HepG2 (cell line): Measurements from ENCODE around the gene TSPAN2.

ENCODE experiments used
- HNF4A ChIP-seq: sonication (generic); formaldehyde crosslinking; IDR thresholded peaks from 2 replicates; pipeline ENCODE4 v1.4.0; 2020; ENCODE audit warnings: missing genetic modification reagents
- HNRNPH1 ChIP-seq: fragments of 200-400 bp; formaldehyde crosslinking; optimal IDR thresholded peaks from 2 replicates; pipeline ENCODE3; 2017; ENCODE audit warnings: mild to moderate bottlenecking, low read depth, low read length
- POLR2A ChIP-seq, 2 experiments: IDR thresholded peaks; 2 replicates each; pipeline ENCODE4 v1.6.1; 2011; ENCODE audit warnings: low read depth in 2 of 2, low read length in 2 of 2, mild to moderate bottlenecking in 1 of 2, moderate library complexity in 1 of 2; ENCODE audit not compliant: insufficient read depth in 1 of 2
- RAD21 ChIP-seq: fragments of 450-650 bp; formaldehyde crosslinking; IDR thresholded peaks from 2 replicates; pipeline ENCODE4 v1.5.0; 2020; ENCODE audit warnings: mild to moderate bottlenecking
- ZBED4 ChIP-seq: sonication (generic); formaldehyde crosslinking; IDR thresholded peaks from 2 replicates; pipeline ENCODE4 v1.4.0; 2020; ENCODE audit warnings: missing genetic modification reagents, borderline replicate concordance

- no peak for TF ChIP-seq RAD21 (CRISPR knock-in tag)
- TF ChIP-seq POLR2A (IDR thresholded peaks at IDR 0.05; ENCODE audit: insufficient read depth in 1 of 2, low read depth in 2 of 2, low read length in 2 of 2), result no peak
- TF ChIP-seq ZBED4 (CRISPR knock-in tag), result no peak
- TF ChIP-seq HNRNPH1, result no peak
- TF ChIP-seq HNF4A, result no peak
Observed at GRCh38 chr1:115090956-115091355, 1.7 kb upstream of the TSPAN2 start.
